PC-3 (cell line): ENCODE results near the gene TCF21.

Experiments
- CTCF ChIP-seq: fragments of 300-600 bp; sonication (generic); conservative IDR thresholded peaks from 2 replicates; pipeline ENCODE4 v1.5.1; 2017; ENCODE audit warnings: antibody characterized with exemption, low read depth, mild to moderate bottlenecking, low read length
- EZH2 ChIP-seq: fragments of 300-600 bp; sonication (generic); IDR thresholded peaks from one replicate; pipeline ENCODE4 v1.6.1; 2017; ENCODE audit warnings: antibody characterized with exemption, mild to moderate bottlenecking, low read length; ENCODE audit not compliant: unreplicated experiment

- no peak for TF ChIP-seq CTCF
- no peak for TF ChIP-seq EZH2
These were observed 31.2 kb upstream of the TCF21 start for GRCh38 chr6:133857696-133858095.
